C4-2B (cell line): ENCODE results near the gene SGMS1.

Experiments
- H3K27ac ChIP-seq: fragments of 450-650 bp; 2 replicates; pipeline ENCODE4 v1.5.1; 2017
- CTCF ChIP-seq: fragments of 450-650 bp; conservative IDR thresholded peaks from 2 replicates; pipeline ENCODE4 v1.5.1; 2017; ENCODE audit warnings: mild to moderate bottlenecking
- ZFX ChIP-seq: fragments of 450-650 bp; IDR thresholded peaks from 2 replicates; pipeline ENCODE4 v1.6.1; 2017

The SGMS1 gene

GRCh38 chr10:50310560-50311174 lies 313.1 kb downstream of the SGMS1 start:
- no peak overlapping the region for H3K27ac ChIP-seq
- TF ChIP-seq ZFX: no peak
- TF ChIP-seq CTCF: peak; percentile 69

GRCh38 chr10:50309342-50309741 lies 314.4 kb downstream of the SGMS1 start:
- TF ChIP-seq CTCF (no peak), ZFX (no peak)
- H3K27ac ChIP-seq: no peak overlapping the region

GRCh38 chr10:50304660-50305059 lies 319.1 kb downstream of the SGMS1 start:
- TF ChIP-seq CTCF (no peak), ZFX (no peak)
- H3K27ac ChIP-seq: no peak overlapping the region

GRCh38 chr10:50299948-50300669 lies 323.6 kb downstream of the SGMS1 start:
- H3K27ac ChIP-seq: no peak overlapping the region
- TF ChIP-seq CTCF (no peak), ZFX (no peak)

- H3K27ac ChIP-seq: no peak overlapping the region
- no peak for TF ChIP-seq ZFX
- TF ChIP-seq CTCF: no peak
These were observed 328.4 kb downstream of the SGMS1 start for GRCh38 chr10:50295367-50295766.

GRCh38 chr10:50294582-50294981 lies 329.2 kb downstream of the SGMS1 start:
- no peak overlapping the region for H3K27ac ChIP-seq
- no peak for TF ChIP-seq CTCF
- TF ChIP-seq ZFX: no peak

- no peak overlapping the region for H3K27ac ChIP-seq
- TF ChIP-seq CTCF (no peak), ZFX (no peak)
These were observed 330.0 kb downstream of the SGMS1 start for GRCh38 chr10:50293513-50294313.
